Activated CD4-positive, alpha-beta T cell treated with anti-CD3 and anti-CD28 coated beads, Interleukin-2, amount 10 ng/mL, durations not matched to agents 7 days and 5 days (primary cell): Measurements from ENCODE around the gene ARHGAP31. TPM values are rescaled to one million over a fixed set of nuclear protein-coding genes. Genes with fewer than 3 reads are reported as not detected.

Experiments used
- CTCF ChIA-PET: fragments of 350-600 bp; sonication (Branson Sonifier 250); formaldehyde crosslinking; loops from one replicate; lab custom pipeline; 2021; ENCODE audit warnings: antibody characterized with exemption; lab: Charles Lee
- POLR2A ChIA-PET: fragments of 350-600 bp; sonication (Branson Sonifier 250); formaldehyde crosslinking; loops from one replicate; lab custom pipeline; 2021; ENCODE audit warnings: antibody characterized with exemption; lab: Charles Lee
- DNase-seq: peaks from one replicate; pipeline ENCODE4 v3.0.0-alpha.2; 2020
- H3K27ac Mint-ChIP-seq: one replicate; pipeline ENCODE4 v1.8.0; 2021; ENCODE audit warnings: mild to moderate bottlenecking, moderate library complexity, mixed read lengths
- H3K27me3 Mint-ChIP-seq: one replicate; pipeline ENCODE4 v1.8.0; 2021; ENCODE audit warnings: mixed read lengths
- H3K36me3 Mint-ChIP-seq: one replicate; pipeline ENCODE4 v1.8.0; 2021; ENCODE audit warnings: low read depth, mixed read lengths
- H3K4me1 Mint-ChIP-seq: one replicate; pipeline ENCODE4 v1.8.0; 2021; ENCODE audit warnings: mixed read lengths
- H3K4me3 Mint-ChIP-seq: one replicate; pipeline ENCODE4 v1.8.0; 2021; ENCODE audit warnings: mild to moderate bottlenecking, moderate library complexity, mixed read lengths
- H3K9me3 Mint-ChIP-seq: one replicate; pipeline ENCODE4 v1.8.0; 2021; ENCODE audit warnings: mixed read lengths
- total RNA-seq, 2 experiments: library from RNA; stranded (reverse); gene quantifications; one replicate each; pipeline ENCODE4 v1.2.3, GENCODE V29; 2021

Gene ARHGAP31
- total RNA-seq, 2 experiments from 2014 or later, result 2.0 to 2.4 TPM

DNA sequence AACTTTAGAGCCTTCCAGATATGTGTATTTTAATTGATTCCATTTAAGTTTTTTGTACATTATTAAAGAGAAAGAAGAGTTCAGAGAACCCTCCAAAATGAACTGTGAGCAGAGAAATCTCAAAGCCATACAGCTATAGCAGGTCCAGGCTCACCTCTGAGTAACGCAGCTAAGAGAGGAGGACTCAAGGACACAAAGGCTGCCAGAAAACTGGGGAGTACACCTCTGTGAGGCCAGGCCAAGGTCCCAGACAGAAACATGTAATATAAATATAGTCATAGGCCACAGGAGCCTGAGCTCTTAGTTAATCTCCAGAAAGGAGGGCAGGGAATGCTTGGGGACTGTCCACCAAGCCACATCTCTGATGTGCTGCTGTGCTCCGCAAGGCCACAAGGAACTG is 102.7 kb downstream of the ARHGAP31 start:
- no peaks in the 10 kb centered on the region for H3K27me3 Mint-ChIP-seq
- POLR2A ChIA-PET, result no interaction called here
- CTCF ChIA-PET, result interaction anchor here (0.5 to 1.3 kb wide), 3 partner anchors 9 to 74 kb away, joined by 3 to 6 read pairs (median 4); no protein-coding TSS in a partner anchor
- no peak overlapping the region for H3K4me3 Mint-ChIP-seq
- peaks cover 19% of the 10 kb centered on the region for H3K4me1 Mint-ChIP-seq
- DNase-seq, result no peak
- no peak overlapping the region for H3K27ac Mint-ChIP-seq
- H3K9me3 Mint-ChIP-seq, result no peaks in the 10 kb centered on the region
- H3K36me3 Mint-ChIP-seq, result no peaks in the 10 kb centered on the region

DNA sequence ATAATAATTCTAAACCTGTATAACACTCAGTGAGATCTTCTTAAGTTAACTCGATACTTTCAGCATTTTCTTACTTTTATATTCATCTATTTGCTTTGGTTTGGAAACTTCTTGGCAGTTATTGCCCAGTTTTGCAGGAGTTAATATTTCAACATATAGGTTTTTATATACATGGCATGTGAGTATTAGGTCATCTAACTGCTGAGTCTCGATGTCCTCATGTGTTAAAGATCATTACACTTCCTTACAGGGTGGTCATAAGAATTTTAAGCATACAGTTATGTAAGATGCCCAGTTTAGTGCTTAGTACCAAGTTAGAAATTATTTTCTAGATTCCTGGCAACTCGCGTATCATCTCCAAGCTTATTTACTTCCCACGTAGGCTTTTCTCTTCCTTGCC is 106.3 kb downstream of the ARHGAP31 start:
- Mint-ChIP-seq H3K4me1 (peaks cover 18% of the 10 kb centered on the region), H3K4me3 (no peak overlapping the region), H3K36me3 (no peaks in the 10 kb centered on the region), H3K9me3 (no peaks in the 10 kb centered on the region), H3K27me3 (no peaks in the 10 kb centered on the region), H3K27ac (no peak overlapping the region)
- ChIA-PET CTCF (no interaction called here), POLR2A (no interaction called here)
- no peak for DNase-seq

DNA sequence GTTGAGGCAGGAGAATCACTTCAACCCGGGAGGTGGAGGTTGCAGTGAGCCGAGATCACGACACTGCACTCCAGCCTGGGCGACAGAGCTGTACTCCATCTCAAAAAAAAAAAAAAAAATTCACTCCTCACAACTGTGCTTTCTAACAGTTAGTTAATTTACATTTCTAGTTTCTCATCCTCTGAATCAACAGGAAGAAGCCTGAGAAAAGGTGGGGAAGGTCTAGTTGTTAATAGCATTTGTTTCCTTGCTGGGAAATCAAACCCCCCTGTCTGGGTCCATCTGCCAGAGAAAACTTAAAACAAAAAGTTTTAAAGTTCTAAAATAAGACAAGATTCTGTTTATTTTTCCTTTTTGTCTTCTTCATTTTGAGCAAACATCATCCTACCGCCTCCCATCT is 106.9 kb downstream of the ARHGAP31 start:
- Mint-ChIP-seq H3K27ac (no peak overlapping the region), H3K4me1 (peaks cover 12% of the 10 kb centered on the region)
- CTCF ChIA-PET, result no interaction called here

DNA sequence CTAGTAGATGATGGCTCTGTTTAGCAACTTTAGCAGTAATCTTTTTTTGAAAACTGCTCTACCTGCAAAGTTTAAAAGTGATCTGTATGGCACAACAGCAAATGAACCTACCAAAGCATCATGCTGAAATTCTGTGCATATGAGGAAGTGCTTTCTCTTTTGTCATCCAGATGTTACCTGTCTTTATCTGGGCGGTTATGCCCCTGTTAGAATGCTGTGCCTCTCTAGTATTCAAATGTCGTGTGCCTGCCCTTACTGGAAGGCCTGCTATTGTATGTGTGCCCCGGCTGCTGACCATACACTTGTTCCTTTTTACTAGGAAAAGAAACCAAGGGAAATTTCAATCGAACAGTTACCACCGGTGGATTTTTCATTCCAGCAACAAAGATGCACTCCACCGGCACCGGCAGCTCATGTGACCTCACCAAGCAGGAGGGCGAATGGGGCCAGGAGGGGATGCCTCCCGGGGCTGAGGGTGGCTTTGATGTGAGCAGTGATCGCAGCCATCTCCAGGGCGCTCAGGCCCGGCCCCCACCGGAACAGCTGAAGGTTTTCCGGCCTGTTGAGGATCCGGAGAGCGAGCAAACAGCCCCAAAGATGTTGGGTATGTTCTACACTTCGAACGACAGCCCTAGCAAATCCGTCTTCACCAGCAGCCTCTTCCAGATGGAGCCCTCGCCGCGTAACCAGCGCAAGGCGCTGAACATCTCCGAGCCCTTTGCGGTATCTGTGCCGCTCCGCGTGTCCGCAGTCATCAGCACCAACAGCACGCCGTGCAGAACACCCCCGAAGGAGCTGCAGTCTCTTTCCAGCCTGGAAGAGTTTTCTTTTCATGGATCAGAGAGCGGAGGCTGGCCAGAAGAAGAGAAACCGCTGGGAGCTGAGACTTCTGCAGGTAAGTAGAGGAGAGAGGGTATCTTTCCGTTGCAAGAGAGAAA is 107.6 kb downstream of the ARHGAP31 start:
- ChIA-PET POLR2A (no interaction called here), CTCF (no interaction called here)
- no peak overlapping the region for H3K27ac Mint-ChIP-seq
- DNase-seq, result no peak
- H3K4me1 Mint-ChIP-seq, result peaks cover 9% of the 10 kb centered on the region
- H3K4me3 Mint-ChIP-seq, result no peak overlapping the region
- H3K27me3 Mint-ChIP-seq, result no peaks in the 10 kb centered on the region
- H3K9me3 Mint-ChIP-seq, result no peaks in the 10 kb centered on the region
- H3K36me3 Mint-ChIP-seq, result no peaks in the 10 kb centered on the region

More for the DNA sequence above, 106.9 kb downstream of the ARHGAP31 start:
- no peak overlapping the region for H3K4me3 Mint-ChIP-seq
- POLR2A ChIA-PET, result no interaction called here
- no peak for DNase-seq
- H3K9me3 Mint-ChIP-seq, result no peaks in the 10 kb centered on the region
- no peaks in the 10 kb centered on the region for H3K27me3 Mint-ChIP-seq
- H3K36me3 Mint-ChIP-seq, result no peaks in the 10 kb centered on the region

DNA sequence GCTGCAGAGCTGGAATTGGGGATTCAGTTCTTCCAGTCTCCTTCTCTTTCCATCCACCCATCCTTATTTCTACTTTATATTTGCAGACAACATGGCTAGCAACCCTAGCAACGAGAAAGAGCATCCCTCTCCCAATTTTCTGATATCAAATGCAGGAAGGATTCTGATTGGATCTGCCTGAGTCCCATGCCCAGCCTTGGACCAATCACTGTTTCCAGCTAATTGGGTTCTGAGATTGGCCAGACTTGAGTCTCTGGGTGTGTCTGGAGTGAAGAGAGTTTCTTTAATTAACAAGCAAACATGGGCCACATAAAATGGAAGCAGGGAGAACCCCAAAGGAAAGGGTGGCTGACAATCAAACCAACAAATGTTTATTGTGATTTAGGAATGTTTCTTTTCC is 108.6 kb downstream of the ARHGAP31 start:
- ChIA-PET POLR2A (no interaction called here), CTCF (interaction anchor here (1.0 kb wide), 1 partner anchor 25 kb away, joined by 3 read pairs; no protein-coding TSS in a partner anchor)
- no peak overlapping the region for H3K4me3 Mint-ChIP-seq
- peaks cover 9% of the 10 kb centered on the region for H3K4me1 Mint-ChIP-seq
- H3K27ac Mint-ChIP-seq, result no peak overlapping the region
- no peaks in the 10 kb centered on the region for H3K36me3 Mint-ChIP-seq
- no peaks in the 10 kb centered on the region for H3K27me3 Mint-ChIP-seq
- no peaks in the 10 kb centered on the region for H3K9me3 Mint-ChIP-seq
- no peak for DNase-seq

DNA sequence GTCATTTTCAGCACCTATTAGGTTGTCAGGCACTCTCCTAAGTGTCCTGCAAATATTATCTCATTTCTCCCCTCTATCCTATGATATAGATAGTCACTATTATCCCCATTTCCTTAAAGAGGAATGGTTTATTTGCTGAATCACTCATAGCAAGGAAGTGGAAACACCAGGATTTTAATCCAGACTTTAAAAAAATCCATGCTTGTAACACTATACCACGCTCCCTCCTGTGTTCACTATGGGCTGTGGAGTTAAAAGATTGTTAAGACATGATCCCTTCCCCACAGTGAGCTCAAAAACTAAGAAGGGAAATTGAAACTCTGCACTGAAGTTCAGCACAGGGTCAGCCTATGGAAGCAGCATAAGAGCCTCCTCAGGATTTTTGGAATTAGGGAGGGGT is 109.0 kb downstream of the ARHGAP31 start:
- POLR2A ChIA-PET, result no interaction called here
- Mint-ChIP-seq H3K4me3 (no peak overlapping the region), H3K27me3 (no peaks in the 10 kb centered on the region), H3K9me3 (no peaks in the 10 kb centered on the region), H3K4me1 (peaks cover 9% of the 10 kb centered on the region), H3K36me3 (no peaks in the 10 kb centered on the region), H3K27ac (no peak overlapping the region)
- DNase-seq, result no peak
- CTCF ChIA-PET, result interaction anchor here (1.0 kb wide), 1 partner anchor 26 kb away, joined by 3 read pairs; no protein-coding TSS in a partner anchor

DNA sequence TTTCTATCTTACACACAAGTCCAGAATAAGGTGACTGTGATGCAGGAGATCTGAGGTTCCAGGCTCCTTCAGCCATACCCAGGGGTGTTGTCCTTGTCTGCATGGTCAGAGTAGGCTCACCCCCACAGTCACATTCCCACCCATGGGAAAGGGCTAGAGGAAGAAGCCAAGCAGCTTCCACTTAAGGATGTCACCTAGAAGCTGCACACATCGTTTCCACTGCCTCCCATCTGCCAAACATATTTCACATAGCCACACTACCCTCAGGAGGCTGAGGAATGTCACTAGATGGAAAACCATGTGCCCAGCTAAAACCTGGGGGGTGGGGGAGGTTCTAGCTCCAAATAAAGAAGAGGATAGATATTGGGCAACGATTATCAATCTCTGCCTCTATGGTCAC is 111.1 kb downstream of the ARHGAP31 start:
- ChIA-PET POLR2A (no interaction called here), CTCF (interaction anchor here (2.2 kb wide), 1 partner anchor 8 kb away, joined by 6 read pairs; no protein-coding TSS in a partner anchor)
- DNase-seq, result no peak
- no peaks in the 10 kb centered on the region for H3K36me3 Mint-ChIP-seq
- H3K4me1 Mint-ChIP-seq, result peaks cover 9% of the 10 kb centered on the region
- no peak overlapping the region for H3K27ac Mint-ChIP-seq
- H3K9me3 Mint-ChIP-seq, result no peaks in the 10 kb centered on the region
- H3K4me3 Mint-ChIP-seq, result no peak overlapping the region
- H3K27me3 Mint-ChIP-seq, result no peaks in the 10 kb centered on the region

DNA sequence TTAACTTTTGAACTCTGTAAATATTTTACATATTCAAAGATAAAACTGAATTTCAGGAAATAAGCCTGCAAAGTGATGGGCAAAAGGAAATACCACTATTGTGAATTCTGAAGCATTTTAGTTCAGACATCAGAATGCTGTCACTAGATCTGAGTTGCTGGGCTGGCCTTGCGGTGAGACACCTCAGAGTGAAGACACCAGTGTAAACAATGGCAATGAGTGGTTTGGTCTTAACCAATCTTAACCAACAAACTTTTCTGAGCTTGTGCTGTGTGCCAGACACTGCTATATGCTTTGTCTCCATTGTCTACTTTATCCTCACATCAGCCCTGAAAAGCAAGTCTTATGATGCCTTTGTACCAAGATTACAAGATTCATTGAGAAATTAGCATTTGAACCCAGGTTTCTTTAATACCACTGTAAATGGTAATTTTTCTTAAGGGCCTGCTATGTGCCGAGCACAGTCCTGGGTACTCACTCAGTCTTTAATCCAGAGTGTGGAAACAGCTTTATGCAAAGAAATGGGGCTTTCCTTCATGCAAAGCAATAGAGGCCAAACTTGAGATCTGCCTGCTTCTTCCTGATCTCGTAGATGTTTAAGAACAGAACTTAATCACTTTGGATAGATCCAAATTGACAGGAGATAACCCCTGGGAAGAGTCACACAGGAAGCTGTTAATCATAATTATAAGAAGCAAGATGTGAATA is 114.2 kb downstream of the ARHGAP31 start:
- H3K27ac Mint-ChIP-seq, result no peak overlapping the region
- H3K36me3 Mint-ChIP-seq, result no peaks in the 10 kb centered on the region
- no peak for DNase-seq

DNA sequence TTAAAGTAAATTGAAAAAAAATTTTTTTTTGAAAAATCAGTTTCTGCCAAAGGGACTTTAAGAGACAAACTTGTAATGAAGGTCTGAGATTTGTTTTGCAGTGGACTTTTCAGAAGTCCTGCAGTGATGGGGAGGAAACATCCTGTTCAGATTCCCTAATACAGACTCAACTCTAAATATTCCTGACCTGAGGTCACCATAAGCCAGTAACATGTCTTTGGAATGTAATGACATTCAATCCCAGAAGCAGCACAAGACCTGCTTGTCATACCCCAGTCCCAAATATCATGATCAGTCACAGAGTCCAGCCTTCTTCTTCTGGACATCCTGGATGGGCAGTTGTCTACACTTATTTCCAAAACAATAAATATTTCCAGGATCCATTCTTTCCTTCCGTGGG is 115.7 kb downstream of the ARHGAP31 start:
- H3K9me3 Mint-ChIP-seq, result no peaks in the 10 kb centered on the region
- H3K36me3 Mint-ChIP-seq, result no peaks in the 10 kb centered on the region
- DNase-seq, result no peak
- no peaks in the 10 kb centered on the region for H3K4me1 Mint-ChIP-seq
- no peaks in the 10 kb centered on the region for H3K27me3 Mint-ChIP-seq
- ChIA-PET POLR2A (no interaction called here), CTCF (interaction anchor here (1.0 to 1.6 kb wide), 2 partner anchors 11 to 14 kb away, joined by 3 read pairs; no protein-coding TSS in a partner anchor)
- H3K4me3 Mint-ChIP-seq, result no peak overlapping the region
- no peak overlapping the region for H3K27ac Mint-ChIP-seq

More for the DNA sequence above, 114.2 kb downstream of the ARHGAP31 start:
- POLR2A ChIA-PET, result no interaction called here
- no peaks in the 10 kb centered on the region for H3K4me1 Mint-ChIP-seq
- H3K27me3 Mint-ChIP-seq, result no peaks in the 10 kb centered on the region
- CTCF ChIA-PET, result no interaction called here
- H3K4me3 Mint-ChIP-seq, result no peak overlapping the region
- no peaks in the 10 kb centered on the region for H3K9me3 Mint-ChIP-seq

DNA sequence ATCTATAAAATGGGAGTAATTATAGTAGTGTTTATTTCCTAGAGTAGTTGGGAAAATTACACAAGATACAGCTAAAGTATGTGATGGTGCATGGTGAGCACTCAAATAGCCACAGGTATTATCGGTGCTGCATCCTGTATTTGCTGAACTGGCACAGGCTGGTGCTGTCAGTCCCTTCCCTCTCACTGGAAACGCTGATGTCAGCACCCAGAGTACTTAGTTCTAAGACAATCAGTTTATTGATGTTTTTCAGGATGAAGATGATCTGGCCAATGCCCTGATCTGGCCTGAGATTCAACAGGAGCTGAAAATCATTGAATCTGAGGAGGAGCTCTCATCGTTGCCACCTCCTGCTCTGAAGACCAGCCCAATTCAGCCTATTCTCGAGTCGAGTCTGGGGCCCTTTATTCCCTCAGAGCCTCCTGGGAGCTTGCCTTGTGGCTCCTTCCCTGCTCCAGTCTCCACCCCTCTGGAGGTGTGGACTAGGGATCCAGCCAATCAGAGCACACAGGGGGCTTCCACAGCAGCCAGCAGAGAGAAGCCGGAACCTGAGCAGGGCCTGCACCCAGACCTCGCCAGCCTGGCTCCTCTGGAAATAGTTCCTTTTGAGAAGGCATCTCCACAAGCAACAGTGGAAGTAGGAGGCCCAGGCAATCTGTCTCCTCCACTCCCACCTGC is 119.6 kb downstream of the ARHGAP31 start:
- no peaks in the 10 kb centered on the region for H3K36me3 Mint-ChIP-seq
- H3K27me3 Mint-ChIP-seq, result no peaks in the 10 kb centered on the region
- H3K4me3 Mint-ChIP-seq, result no peak overlapping the region
- no peaks in the 10 kb centered on the region for H3K9me3 Mint-ChIP-seq
- H3K27ac Mint-ChIP-seq, result no peak overlapping the region
- POLR2A ChIA-PET, result no interaction called here
- CTCF ChIA-PET, result no interaction called here
- no peaks in the 10 kb centered on the region for H3K4me1 Mint-ChIP-seq
- DNase-seq, result no peak

DNA sequence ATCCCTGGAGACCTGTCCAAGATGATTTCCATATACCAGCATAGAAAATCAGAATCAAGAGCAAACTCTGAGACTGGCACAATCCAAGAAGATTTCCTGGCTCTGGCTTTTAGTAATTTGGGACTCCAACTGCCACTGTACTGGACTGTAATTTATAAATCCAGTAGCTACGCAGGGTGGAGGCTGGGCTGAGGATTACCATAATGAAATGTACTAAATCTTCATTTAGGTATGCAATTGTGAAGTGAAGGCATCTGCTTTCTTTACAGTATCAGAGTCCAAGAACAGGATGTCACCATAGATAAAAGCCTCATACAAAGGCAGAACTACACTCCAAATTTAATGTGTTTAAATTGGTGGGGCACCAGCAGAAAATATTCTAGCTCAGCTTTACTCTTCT is 122.7 kb downstream of the ARHGAP31 start:
- H3K27ac Mint-ChIP-seq, result no peak overlapping the region
- ChIA-PET CTCF (interaction anchor here (1.3 kb wide), 1 partner anchor 9 kb away, joined by 3 read pairs; no protein-coding TSS in a partner anchor), POLR2A (no interaction called here)
- DNase-seq, result no peak
- H3K9me3 Mint-ChIP-seq, result no peaks in the 10 kb centered on the region
- H3K36me3 Mint-ChIP-seq, result no peaks in the 10 kb centered on the region
- no peak overlapping the region for H3K4me3 Mint-ChIP-seq
- H3K27me3 Mint-ChIP-seq, result no peaks in the 10 kb centered on the region
- H3K4me1 Mint-ChIP-seq, result peaks cover 5% of the 10 kb centered on the region

DNA sequence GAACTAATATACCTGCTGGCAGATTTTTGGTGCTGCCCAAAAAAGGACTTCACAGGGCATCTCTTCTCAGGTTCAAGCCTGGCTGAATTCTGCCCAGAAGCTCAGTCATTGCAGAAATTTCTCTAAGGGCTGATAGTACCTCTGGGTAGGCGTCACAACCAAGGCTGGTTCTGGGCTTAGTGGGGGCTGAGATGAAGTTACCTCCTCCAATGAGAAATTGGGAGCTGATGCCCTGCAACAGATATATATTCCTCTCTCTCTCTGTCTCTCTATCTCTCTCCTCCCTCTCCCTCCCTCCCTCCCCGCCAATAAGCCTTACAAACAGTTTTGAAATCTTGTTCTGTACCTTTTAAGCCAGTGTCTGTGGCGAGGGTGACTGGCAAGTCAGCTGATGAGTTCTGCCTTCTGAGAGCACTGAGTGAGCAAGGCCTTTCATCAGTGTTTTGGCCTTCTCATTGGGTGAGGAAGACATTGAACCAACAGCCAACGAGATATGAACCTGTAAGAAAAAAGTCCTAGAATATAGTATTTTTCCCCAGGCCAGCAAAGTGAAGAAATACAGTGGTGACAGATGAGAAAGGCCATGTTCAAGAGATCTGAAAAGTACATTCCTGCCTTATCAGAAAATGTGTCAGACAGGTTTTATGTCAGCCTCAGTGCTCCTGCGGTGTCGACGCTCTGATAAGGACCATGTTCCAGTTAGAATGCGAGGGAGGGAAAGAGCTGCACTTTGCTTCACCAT is 123.8 kb downstream of the ARHGAP31 start:
- no peak for DNase-seq
- Mint-ChIP-seq H3K4me1 (peaks cover 7% of the 10 kb centered on the region), H3K4me3 (no peak overlapping the region), H3K27ac (no peak overlapping the region), H3K27me3 (no peaks in the 10 kb centered on the region), H3K9me3 (no peaks in the 10 kb centered on the region), H3K36me3 (no peaks in the 10 kb centered on the region)
- POLR2A ChIA-PET, result no interaction called here
- CTCF ChIA-PET, result interaction anchor here (1.1 kb wide), 1 partner anchor 19 kb away, joined by 3 read pairs; no protein-coding TSS in a partner anchor
